HFFc6 (cell line): ENCODE measurements around the gene C16orf87. TPM values are rescaled to one million over a fixed set of nuclear protein-coding genes. Genes with fewer than 3 reads are reported as not detected.

ENCODE experiments used
- DNase-seq: peaks from one replicate; pipeline ENCODE4 v3.0.0-alpha.2; 2018
- H3K27ac Mint-ChIP-seq: 2 replicates; pipeline ENCODE4 v1.8.0; 2020; ENCODE audit warnings: mild to moderate bottlenecking, mixed read lengths
- H3K27me3 Mint-ChIP-seq: 2 replicates; pipeline ENCODE4 v1.8.0; 2021; ENCODE audit warnings: mild to moderate bottlenecking, moderate library complexity, mixed read lengths; ENCODE audit not compliant: insufficient read depth
- H3K36me3 Mint-ChIP-seq: 2 replicates; pipeline ENCODE4 v1.8.0; 2021; ENCODE audit warnings: low read depth, mixed read lengths
- H3K4me1 Mint-ChIP-seq: 2 replicates; pipeline ENCODE4 v1.8.0; 2020; ENCODE audit warnings: low read depth, mixed read lengths
- H3K4me3 Mint-ChIP-seq: 2 replicates; pipeline ENCODE4 v1.8.0; 2020; ENCODE audit warnings: mild to moderate bottlenecking, moderate library complexity, mixed read lengths
- H3K9me3 Mint-ChIP-seq: 2 replicates; pipeline ENCODE4 v1.8.0; 2020; ENCODE audit warnings: mild to moderate bottlenecking, mixed read lengths
- total RNA-seq, 6 experiments: library from RNA; stranded (reverse); fragmentation: NEBNext Ultra II Directional; extraction: Animal tissue kit (Norgen Biotek cat#: 25700); gene quantifications; 2 replicates in 1 of 6; 3 replicates in 5 of 6; pipeline ENCODE4 v1.2.3, GENCODE V29; 2021
- TF ChIP-seq, protein P1 (sequence below): fragments of 200-600 bp; sonication (generic); IDR thresholded peaks from 2 replicates; pipeline ENCODE4 v1.5.0; 2021; ENCODE audit warnings: antibody characterized with exemption, mild to moderate bottlenecking

The C16orf87 gene
- total RNA-seq, 6 experiments from 2014 or later: 14.6 to 17.5 (median 15.4) TPM

DNA sequence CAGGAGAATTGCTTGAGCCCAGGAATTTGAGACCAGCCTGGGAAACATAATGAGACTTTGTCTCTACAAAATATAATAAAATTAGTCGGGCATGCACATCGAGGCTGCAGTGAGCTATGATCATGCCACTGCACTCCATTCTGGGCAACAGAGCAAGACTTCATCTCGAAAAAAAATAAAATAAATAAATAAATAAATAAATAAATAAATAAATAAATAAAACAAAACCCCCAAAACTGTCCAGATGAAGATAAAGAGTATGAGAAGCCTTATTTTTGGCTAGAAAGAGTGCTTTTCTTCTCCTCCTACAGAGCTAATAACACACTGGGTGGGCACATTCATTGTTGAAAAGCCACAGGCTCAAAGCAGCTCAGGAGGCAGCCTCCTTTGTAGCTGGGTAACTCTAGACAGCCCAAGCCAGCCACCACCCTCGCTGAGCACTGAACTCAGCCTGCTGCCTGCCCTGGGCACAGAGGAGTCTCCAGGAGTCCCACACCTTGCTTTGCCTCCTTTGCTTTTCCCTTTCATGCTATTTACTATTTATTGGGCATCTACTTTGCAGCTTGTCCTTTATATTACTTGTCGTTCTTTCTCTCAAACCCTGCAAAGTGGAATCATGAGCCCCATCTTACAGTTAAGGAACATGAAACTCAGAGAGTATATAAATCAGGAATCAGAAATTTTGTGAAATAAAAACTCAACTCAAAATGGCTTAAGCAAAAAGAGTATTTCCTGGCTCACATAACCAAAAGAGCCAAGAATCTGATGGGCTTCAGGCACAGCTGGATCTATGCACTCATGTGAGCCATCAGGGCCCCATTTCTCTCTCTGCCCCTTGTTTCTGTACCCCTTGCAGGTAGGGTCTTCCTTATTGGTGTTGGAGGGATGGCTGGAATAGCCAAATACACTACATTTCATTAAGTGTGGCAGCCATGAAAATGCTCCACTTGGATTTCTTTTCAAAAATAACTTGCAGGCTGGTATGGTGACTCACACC, 18.1 kb upstream of the C16orf87 start:
- no peaks in the 10 kb centered on the region for H3K9me3 Mint-ChIP-seq
- TF ChIP-seq, protein P1, sequence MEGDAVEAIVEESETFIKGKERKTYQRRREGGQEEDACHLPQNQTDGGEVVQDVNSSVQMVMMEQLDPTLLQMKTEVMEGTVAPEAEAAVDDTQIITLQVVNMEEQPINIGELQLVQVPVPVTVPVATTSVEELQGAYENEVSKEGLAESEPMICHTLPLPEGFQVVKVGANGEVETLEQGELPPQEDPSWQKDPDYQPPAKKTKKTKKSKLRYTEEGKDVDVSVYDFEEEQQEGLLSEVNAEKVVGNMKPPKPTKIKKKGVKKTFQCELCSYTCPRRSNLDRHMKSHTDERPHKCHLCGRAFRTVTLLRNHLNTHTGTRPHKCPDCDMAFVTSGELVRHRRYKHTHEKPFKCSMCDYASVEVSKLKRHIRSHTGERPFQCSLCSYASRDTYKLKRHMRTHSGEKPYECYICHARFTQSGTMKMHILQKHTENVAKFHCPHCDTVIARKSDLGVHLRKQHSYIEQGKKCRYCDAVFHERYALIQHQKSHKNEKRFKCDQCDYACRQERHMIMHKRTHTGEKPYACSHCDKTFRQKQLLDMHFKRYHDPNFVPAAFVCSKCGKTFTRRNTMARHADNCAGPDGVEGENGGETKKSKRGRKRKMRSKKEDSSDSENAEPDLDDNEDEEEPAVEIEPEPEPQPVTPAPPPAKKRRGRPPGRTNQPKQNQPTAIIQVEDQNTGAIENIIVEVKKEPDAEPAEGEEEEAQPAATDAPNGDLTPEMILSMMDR: no peak

DNA sequence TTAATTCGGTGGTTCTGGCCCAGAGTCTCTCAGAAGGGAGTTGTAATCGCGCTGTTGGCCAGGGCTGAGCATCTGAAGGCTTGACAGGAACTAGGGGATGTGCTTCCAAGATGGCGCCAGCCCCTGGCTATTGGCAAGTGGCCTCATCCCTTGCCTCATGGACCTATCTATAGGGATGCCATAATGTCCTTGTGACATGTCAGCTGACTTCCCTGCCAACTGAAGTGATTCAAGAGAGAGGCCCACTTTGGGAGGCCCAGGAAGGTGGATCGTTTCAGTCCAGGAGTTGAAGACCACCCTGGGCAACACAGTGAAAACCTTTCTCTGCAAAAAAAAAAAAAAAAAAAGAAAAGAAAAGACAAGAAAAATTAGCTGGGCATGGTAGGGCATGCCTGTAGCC, 15.0 kb upstream of the C16orf87 start:
- Mint-ChIP-seq H3K36me3 (no peaks in the 10 kb centered on the region; the same call in 1 of the 2 replicates), H3K9me3 (peaks cover 4% of the 10 kb centered on the region; the same call in 1 of the 2 replicates)

More for the DNA sequence above, 18.1 kb upstream of the C16orf87 start:
- no peak for DNase-seq
- Mint-ChIP-seq H3K27ac (no peak overlapping the region), H3K4me3 (no peak overlapping the region), H3K4me1 (no peaks in the 10 kb centered on the region), H3K36me3 (no peaks in the 10 kb centered on the region), H3K27me3 (peaks cover 7% of the 10 kb centered on the region)

DNA sequence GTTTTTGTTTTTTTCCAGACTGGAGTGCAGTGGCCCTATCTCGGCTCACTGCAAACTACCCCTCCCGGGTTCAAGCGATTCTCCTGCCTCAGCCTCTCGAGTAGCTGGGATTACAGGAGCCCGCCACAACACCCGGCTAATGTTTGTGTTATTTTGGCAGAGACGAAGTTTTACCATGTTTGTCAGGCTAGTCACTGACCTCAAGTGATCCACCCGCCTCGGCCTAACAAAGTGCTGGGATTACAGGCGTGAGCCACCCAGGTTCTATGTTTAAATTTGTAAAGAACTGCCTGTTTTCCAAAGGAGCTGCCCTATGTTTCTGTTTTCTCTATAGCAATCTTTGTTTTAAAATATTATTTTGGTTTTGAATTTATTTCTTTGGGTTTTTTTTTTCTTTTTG, 13.8 kb upstream of the C16orf87 start:
- Mint-ChIP-seq H3K4me1 (no peaks in the 10 kb centered on the region), H3K27ac (no peak overlapping the region), H3K4me3 (peak overlapping the region; percentile 56; the same call in 1 of the 2 replicates), H3K27me3 (peaks cover 5% of the 10 kb centered on the region), H3K36me3 (no peaks in the 10 kb centered on the region; the same call in 1 of the 2 replicates), H3K9me3 (peaks cover 4% of the 10 kb centered on the region; the same call in 1 of the 2 replicates)
- peak; percentile 53 for DNase-seq
- TF ChIP-seq, protein P1: no peak

More for the DNA sequence above, 15.0 kb upstream of the C16orf87 start:
- Mint-ChIP-seq H3K4me3 (no peak overlapping the region), H3K4me1 (no peaks in the 10 kb centered on the region), H3K27me3 (peaks cover 5% of the 10 kb centered on the region), H3K27ac (no peak overlapping the region)
- DNase-seq: no peak
- TF ChIP-seq, protein P1: no peak

DNA sequence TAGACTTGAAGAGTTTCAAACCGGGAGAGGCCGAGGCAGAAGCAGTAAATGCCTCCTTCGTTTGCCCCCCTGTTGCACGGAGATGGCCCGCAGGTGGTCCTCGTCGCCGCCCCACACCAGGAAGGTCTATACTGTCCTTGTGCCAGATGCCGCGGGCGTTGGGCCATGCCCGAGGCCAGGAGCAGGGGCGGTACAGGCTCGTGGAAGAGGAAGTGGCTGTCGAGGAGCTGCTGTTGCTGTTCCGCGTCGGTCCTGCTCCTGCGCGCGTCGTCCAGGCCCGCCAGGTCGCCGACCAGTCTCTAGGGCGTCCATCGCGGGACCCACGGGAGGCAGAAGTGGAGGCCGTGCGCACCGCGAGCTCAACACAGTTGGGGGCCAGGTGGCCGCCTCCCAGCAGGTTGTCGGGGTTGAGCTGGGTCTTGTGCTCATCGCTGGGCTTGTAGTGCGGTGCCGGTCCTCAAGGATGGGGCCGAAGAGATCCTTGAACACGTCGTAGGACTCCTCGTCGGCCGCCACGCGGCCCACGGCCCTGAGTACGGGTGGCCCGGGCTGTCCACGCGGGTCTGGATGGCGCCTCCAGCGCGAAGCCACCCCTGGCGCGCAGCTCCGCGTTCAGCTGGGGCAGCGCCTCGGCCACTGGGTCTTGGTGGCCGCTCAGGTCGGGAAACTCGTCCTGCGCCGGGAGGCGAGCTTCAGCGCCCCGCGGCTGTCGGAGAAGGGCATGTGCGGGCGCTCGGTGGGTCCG, 13.1 kb upstream of the C16orf87 start:
- TF ChIP-seq, protein P1: no peak
- DNase-seq: no peak
- no peak overlapping the region for H3K27ac Mint-ChIP-seq
- H3K4me1 Mint-ChIP-seq: no peaks in the 10 kb centered on the region
- no peaks in the 10 kb centered on the region; the same call in 1 of the 2 replicates for H3K36me3 Mint-ChIP-seq
- H3K4me3 Mint-ChIP-seq: no peak overlapping the region
- peaks cover 5% of the 10 kb centered on the region for H3K27me3 Mint-ChIP-seq
- peaks cover 4% of the 10 kb centered on the region; the same call in 1 of the 2 replicates for H3K9me3 Mint-ChIP-seq

DNA sequence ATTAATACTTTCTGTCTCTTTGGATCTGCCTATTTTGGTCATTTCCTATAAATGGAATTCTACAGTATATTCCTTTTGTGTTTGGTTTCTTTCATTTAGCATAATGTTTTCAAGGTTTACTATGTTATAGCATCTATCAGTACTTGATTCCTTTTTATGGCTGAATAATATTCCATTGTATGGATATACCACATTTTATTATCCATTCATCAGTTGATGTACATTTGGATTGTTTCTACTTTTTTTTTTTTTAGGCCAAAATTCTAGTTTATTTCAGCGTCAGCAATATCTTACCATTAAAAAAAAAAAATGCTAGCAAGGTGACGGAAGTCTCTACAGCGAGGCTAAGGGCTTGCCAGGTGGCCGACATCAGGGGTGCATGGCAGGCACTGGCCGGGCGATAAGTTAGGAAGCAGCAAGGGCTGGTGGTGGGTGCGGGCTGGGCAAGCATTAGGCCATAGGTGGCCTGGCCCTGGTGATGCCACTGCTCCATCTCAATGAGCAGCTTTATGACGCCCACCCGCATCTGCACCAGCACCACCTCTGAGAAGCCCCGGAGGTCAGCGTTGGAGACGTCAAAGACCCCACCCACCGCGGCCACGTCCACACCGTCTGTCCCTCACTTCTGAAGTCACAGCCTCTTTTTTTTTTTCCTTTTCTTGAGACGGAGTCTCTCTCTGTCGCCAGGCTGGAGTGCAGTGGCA, 11.4 kb upstream of the C16orf87 start:
- Mint-ChIP-seq H3K9me3 (peaks cover 4% of the 10 kb centered on the region; the same call in 1 of the 2 replicates), H3K27me3 (peaks cover 5% of the 10 kb centered on the region), H3K27ac (no peak overlapping the region), H3K4me3 (no peak overlapping the region), H3K4me1 (no peaks in the 10 kb centered on the region), H3K36me3 (no peaks in the 10 kb centered on the region; the same call in 1 of the 2 replicates)
- TF ChIP-seq, protein P1: no peak
- DNase-seq: no peak
